Keratinocyte (primary cell): Measurements from ENCODE around the gene RAB4A.

Experiments used
- CTCF ChIP-seq, 3 experiments: IDR thresholded peaks in 1 of 3; conservative IDR thresholded peaks in 1 of 3; optimal IDR thresholded peaks in 1 of 3; 2 replicates in 2 of 3; 3 replicates in 1 of 3; pipeline versions ENCODE3 to v1.5.1; 2011; ENCODE audit warnings: low read length in 3 of 3, mild to moderate bottlenecking in 3 of 3, moderate library complexity in 2 of 3, control low read depth in 1 of 3, inconsistent platforms in 1 of 3; ENCODE audit not compliant: insufficient read depth in 2 of 3; ENCODE audit errors: extremely low read depth in 1 of 3
- EZH2 ChIP-seq: IDR thresholded peaks from one replicate; pipeline ENCODE4 v1.6.1; 2012; ENCODE audit warnings: inconsistent platforms, mild to moderate bottlenecking, low read length, moderate library complexity

DNA sequence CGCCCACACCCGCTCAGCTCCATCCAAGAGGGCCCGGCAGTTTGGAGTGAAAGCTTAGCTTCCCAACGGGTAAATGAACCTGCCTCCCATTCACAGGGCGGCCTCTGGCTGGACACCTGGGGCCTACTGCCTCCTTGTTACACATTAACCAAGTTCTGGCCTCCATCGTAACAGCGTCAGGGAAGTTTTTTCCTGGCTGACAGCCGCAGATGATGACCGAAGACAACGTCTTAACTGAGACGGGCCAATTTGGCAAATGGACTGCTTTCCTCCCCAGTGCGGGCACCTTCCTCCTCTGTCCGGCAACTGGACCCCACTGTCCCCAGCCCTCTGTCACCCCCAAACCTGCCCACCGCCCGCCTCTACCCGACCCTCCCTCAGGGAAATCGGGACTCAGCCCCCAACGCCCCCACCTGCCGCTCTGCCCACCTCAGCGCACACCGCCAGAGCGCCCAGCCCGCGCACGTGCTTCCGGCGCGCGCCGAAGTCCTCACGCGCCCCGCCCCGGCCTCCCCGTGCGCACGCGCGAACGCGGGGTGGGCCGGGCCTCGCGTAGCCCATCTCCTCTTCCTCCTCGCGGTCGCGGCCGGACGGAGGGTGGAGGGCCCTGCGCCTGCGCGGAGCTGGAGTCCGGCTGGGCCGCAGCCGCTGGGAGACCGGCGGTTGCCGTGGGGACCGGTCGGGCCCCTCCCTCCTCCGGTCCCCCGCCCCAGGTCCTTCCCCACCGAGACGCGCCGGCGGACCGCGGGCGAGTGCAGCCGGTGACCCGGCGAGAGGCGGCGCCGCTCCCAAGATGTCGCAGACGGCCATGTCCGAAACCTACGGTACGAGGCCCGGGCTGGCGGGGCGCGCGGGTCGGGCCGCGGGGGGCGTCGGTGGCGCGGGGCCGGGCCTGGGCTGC is at the start of gene RAB4A:
- TF ChIP-seq CTCF (optimal IDR thresholded peaks at IDR 0.05 in 1 of 3, IDR thresholded peaks at IDR 0.05 in 1 of 3, conservative IDR thresholded peaks at IDR 0.05 in 1 of 3; ENCODE audit: extremely low read depth in 1 of 3, insufficient read depth in 2 of 3, low read length in 3 of 3) (no peak), EZH2 (no peak)
